Uterus (tissue), 4 donors: ENCODE data around the gene PFKL. TPM values are rescaled to one million over a fixed set of nuclear protein-coding genes. Genes with fewer than 3 reads are reported as not detected.

ENCODE experiments used
- DNase-seq, 2 donors: peaks; one replicate each; pipeline ENCODE4 v3.0.0-alpha.2; 2019 to 2020
- H3K27ac ChIP-seq, 2 donors: fragments of 200-600 bp; sonication (generic); 1 replicate in 1 of 2; 2 replicates in 1 of 2; pipeline ENCODE4 v1.5.1; 2016 to 2018
- H3K27me3 ChIP-seq, 2 donors: fragments of 200-600 bp; sonication (generic); one replicate each; pipeline ENCODE4 v1.5.1; 2018 to 2019; ENCODE audit warnings: control low read depth in 1 of 2
- H3K36me3 ChIP-seq, 2 donors: fragments of 200-600 bp; sonication (generic); one replicate each; pipeline ENCODE4 v1.5.1; 2019; ENCODE audit warnings: control low read depth in 1 of 2
- H3K4me1 ChIP-seq, 2 donors: fragments of 200-600 bp; sonication (generic); one replicate each; pipeline ENCODE4 v1.5.1; 2018 to 2019; ENCODE audit warnings: control low read depth in 1 of 2
- H3K4me3 ChIP-seq, 2 donors: fragments of 200-600 bp; sonication (generic); 1 replicate in 1 of 2; 2 replicates in 1 of 2; pipeline ENCODE4 v1.5.1; 2018 to 2019; ENCODE audit warnings: mild to moderate bottlenecking in 1 of 2
- H3K9me3 ChIP-seq, 2 donors: fragments of 200-600 bp; sonication (generic); one replicate each; pipeline ENCODE4 v1.5.1; 2019; ENCODE audit warnings: control low read depth in 1 of 2
- POLR2A ChIP-seq, 2 donors: fragments of 450-650 bp; IDR thresholded peaks; one replicate each; pipeline ENCODE4 v1.6.1; 2016; ENCODE audit warnings: antibody characterized with exemption in 2 of 2, mild to moderate bottlenecking in 1 of 2, moderate library complexity in 1 of 2
- intact Hi-C: fragments of 100-400 bp; cut with DNase I; formaldehyde crosslinking; loops from one replicate; pipeline ENCODE4 v1.15.1; 2023; ENCODE audit warnings: low total_unique reads
- total RNA-seq, 4 donors: library from RNA; depleted of rRNA in 3 of 4; stranded (reverse); fragments of >200 nt in 3 of 4; gene quantifications; one replicate each; pipeline versions ENCODE4 v1.1.0 to v1.2.4, GENCODE V29; 2014 to 2023
- TF ChIP-seq, protein P1 (sequence below), 4 experiments: fragments of 200-600 bp in 2 of 4; fragments of 450-650 bp in 2 of 4; sonication (generic) in 2 of 4; IDR thresholded peaks; one replicate each; pipeline ENCODE4 v1.5.1; 2016 to 2019; ENCODE audit warnings: antibody characterized with exemption in 4 of 4, mild to moderate bottlenecking in 2 of 4, moderate library complexity in 1 of 4
- donor health status: DM: yes; HTN: yes; CAD: no.

Gene PFKL
- total RNA-seq, 4 donors from 2014 or later: 36.5 to 144 (median 75.4) TPM

DNA sequence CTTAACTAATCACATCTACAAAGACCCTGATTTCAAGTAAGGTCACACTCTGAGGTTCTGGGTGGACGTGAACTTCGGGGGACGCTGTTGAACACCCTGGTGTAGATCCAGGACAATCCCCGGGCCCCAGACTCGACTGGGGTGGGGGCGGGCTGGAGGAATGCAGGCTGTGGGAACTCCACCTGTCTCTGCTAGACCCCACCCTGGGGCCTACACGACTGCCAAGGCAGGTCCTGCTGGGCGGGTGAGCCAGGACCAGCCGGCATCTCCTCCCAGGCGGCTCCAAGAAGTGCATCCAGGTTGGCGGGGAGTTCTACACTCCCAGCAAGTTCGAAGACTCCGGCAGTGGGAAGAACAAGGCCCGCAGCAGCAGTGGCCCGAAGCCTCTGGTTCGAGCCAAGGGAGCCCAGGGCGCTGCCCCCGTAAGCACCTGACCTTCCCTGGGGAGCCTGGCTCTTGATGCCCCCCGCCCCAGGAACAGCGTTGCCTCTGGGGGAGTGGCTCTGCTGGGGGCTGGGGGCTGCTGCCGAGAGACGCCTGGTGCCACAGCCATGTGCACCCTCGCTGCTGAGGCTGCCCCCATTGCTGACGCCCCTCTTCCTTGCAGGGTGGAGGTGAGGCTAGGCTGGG lies 10.4 kb upstream of the PFKL start:
- intact Hi-C loops: no loop called here
- TF ChIP-seq POLR2A (IDR thresholded peaks at IDR 0.05): no peak
- TF ChIP-seq, protein P1, sequence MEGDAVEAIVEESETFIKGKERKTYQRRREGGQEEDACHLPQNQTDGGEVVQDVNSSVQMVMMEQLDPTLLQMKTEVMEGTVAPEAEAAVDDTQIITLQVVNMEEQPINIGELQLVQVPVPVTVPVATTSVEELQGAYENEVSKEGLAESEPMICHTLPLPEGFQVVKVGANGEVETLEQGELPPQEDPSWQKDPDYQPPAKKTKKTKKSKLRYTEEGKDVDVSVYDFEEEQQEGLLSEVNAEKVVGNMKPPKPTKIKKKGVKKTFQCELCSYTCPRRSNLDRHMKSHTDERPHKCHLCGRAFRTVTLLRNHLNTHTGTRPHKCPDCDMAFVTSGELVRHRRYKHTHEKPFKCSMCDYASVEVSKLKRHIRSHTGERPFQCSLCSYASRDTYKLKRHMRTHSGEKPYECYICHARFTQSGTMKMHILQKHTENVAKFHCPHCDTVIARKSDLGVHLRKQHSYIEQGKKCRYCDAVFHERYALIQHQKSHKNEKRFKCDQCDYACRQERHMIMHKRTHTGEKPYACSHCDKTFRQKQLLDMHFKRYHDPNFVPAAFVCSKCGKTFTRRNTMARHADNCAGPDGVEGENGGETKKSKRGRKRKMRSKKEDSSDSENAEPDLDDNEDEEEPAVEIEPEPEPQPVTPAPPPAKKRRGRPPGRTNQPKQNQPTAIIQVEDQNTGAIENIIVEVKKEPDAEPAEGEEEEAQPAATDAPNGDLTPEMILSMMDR (IDR thresholded peaks at IDR 0.05): no peak
- Histone ChIP-seq H3K4me1 (peaks cover 0 to under 1% of the 10 kb centered on the region in 2 donors), H3K9me3 (no peaks in the 10 kb centered on the region), H3K27ac (no peak overlapping the region), H3K36me3 (no peaks in the 10 kb centered on the region), H3K27me3 (no peaks in the 10 kb centered on the region), H3K4me3 (no peak overlapping the region)
- no peak for DNase-seq

DNA sequence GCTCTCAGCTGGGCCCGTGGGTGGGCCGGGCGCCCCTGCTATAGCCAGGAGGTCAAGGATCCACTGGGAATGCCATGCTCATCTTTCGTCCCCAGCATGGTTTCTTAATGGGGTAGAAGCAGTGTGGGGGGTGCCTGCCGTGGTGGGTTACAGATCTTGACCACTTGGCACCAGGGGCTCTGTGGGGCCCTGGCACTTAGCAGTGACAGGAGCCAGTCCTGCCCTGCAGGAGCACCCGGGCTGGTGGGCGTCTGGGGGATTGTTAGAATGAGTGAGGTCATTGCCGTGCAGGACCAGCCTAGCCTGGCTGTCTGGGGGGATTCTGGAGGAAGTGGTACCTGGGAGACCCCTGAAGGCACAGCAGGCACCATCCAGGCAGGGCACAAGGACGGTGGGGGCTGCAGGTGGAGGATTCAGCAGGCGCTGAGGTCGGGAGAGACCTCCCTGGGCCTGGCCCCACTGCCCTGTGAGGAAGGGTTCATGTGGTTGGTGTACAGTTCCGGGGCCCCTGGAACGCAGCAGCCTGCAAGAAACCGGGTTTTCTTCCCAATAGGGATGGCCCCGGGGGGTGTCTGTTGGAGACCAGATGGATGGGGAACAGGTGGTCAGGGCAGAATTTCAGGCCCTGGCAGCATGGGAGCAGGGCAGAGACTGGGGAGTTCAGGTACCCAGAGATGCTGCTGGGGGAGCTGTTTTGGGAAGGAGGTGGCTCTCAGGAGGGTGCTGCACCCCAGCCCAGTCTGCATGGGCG lies 9.4 kb upstream of the PFKL start:
- H3K4me3 ChIP-seq: no peak overlapping the region
- no peak for DNase-seq
- TF ChIP-seq POLR2A (IDR thresholded peaks at IDR 0.05): no peak
- TF ChIP-seq, protein P1 (IDR thresholded peaks at IDR 0.05): no peak
- intact Hi-C loops: no loop called here
- no peaks in the 10 kb centered on the region for H3K36me3 ChIP-seq
- H3K27ac ChIP-seq: no peak overlapping the region
- no peaks in the 10 kb centered on the region for H3K27me3 ChIP-seq
- no peaks in the 10 kb centered on the region for H3K9me3 ChIP-seq
- H3K4me1 ChIP-seq: peaks cover 0 to 6% of the 10 kb centered on the region in 2 donors

DNA sequence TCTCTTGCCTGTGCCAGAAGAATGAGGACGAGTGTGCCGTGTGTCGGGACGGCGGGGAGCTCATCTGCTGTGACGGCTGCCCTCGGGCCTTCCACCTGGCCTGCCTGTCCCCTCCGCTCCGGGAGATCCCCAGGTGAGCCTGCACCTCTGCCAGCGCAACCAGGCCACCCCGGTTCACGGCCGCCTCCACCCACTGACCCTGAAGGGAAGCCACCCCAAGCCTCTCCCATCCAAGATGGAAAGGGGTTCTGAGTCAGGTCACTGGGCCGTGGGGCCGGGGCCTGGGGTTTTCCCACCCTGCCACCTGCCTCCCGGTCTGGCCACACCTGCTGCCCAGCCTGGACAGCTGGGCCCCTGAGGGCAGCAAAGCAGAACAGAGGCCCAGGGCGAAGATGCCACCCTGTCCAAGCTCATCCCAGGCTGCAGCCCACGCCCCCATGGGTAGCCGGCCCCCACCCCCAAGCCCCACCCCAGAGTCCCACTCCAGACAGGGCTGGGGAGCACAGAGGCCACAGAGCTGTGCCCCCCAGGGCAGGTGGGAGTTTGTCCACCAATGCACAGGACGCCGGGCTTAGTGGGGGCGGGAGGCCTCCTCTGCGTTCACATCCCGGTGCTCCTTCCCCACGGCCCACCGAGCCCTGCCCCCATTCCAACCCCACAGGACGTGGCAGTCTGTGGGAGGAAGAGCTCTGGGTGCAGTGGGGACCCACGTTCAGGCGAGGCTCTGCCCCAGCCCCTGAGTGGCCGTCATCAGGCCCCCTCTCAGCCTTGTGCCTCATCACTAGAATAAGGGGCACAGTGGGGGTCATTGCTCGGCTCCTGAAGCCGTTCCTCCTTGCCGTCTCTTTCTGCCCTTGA lies 8.5 kb upstream of the PFKL start:
- Histone ChIP-seq H3K4me1 (peaks cover 0 to 6% of the 10 kb centered on the region in 2 donors), H3K9me3 (no peaks in the 10 kb centered on the region), H3K4me3 (no peak overlapping the region), H3K27ac (no peak overlapping the region), H3K36me3 (no peaks in the 10 kb centered on the region), H3K27me3 (no peaks in the 10 kb centered on the region)
- no peak for TF ChIP-seq POLR2A (IDR thresholded peaks at IDR 0.05)
- TF ChIP-seq, protein P1 (IDR thresholded peaks at IDR 0.05): no peak
- intact Hi-C loops: no loop called here
- no peak for DNase-seq

DNA sequence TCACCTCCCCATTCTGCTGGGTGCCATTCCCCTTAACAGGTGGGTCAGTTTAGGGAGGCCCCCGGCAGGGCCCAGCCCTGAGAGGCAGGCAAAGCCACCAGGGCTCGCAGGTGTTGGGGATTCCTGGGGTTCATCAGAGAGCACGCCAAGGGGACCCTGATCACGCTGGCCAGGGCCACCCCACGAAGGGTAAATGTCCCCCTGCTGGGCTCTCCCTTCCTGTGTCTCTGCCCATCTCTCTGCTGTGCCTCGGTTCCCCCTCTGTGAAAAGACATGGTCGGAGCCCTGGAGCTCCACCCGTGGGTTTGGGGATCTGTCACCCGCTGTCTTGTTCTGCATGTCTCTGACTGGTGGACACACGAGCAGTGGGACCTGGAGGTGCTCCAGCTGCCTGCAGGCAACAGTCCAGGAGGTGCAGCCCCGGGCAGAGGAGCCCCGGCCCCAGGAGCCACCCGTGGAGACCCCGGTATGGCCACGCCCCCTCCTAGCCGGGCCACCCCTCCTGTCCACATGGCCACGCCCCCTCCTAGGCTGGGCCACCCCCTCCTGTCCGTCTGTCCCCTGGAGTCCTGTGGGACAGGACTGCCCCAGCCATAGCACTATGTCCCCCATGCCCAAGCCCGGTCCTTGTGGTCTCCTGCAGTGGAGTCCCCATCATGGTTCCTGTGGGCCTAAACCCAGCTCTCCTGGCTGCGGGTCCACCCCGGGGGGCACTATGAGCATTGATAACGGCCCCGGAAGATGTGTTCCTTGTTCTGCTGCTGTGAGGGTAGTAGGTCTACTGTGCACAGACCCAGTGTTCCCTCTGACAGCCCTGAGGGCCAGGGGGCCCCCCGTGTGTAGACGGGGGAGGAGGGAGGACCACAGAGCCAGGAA lies 7.7 kb upstream of the PFKL start:
- intact Hi-C loops: no loop called here
- Histone ChIP-seq H3K4me3 (no peak overlapping the region), H3K4me1 (peaks cover 0 to 6% of the 10 kb centered on the region in 2 donors), H3K27ac (no peak overlapping the region), H3K27me3 (no peaks in the 10 kb centered on the region), H3K36me3 (no peaks in the 10 kb centered on the region), H3K9me3 (no peaks in the 10 kb centered on the region)
- no peak for DNase-seq
- no peak for TF ChIP-seq POLR2A (IDR thresholded peaks at IDR 0.05)
- TF ChIP-seq, protein P1 (IDR thresholded peaks at IDR 0.05): no peak
